ENCODE measurements around the gene FAM114A2. TPM values are rescaled to one million over a fixed set of nuclear protein-coding genes. Genes with fewer than 3 reads are reported as not detected.

Gene FAM114A2
- total and polyA plus RNA-seq, 4 experiments from 2014 or later, result 18.2 to 45.5 (median 29.8) TPM

- Mint-ChIP-seq H3K36me3 (peaks cover 78 to 83% of the 10 kb centered on the region in 2 donors), H3K9me3 (peaks cover 0 to 2% (median 0%) of the 10 kb centered on the region in 8 donors), H3K27me3 (no peaks in the 10 kb centered on the region), H3K4me3 (no peak overlapping the region), H3K27ac (no peak overlapping the region), H3K4me1 (peaks cover 6 to 23% (median 15%) of the 10 kb centered on the region in 4 donors)
- ChIA-PET POLR2A (ENCODE audit: partially characterized antibody) (no interaction called here), CTCF (ENCODE audit: partially characterized antibody) (no interaction called here)
- no peak for DNase-seq
- Histone ChIP-seq H3K4me3 (ENCODE audit: low read length in 2 of 2) (no peak overlapping the region), H3K36me3 (ENCODE audit: insufficient read depth, low read length) (peaks cover 6% of the 10 kb centered on the region), H3K27me3 (ENCODE audit: insufficient read depth, low read length) (no peaks in the 10 kb centered on the region), H3K4me1 (ENCODE audit: insufficient read depth, low read length) (no peaks in the 10 kb centered on the region), H3K9me3 (ENCODE audit: control insufficient read depth in 1 of 2, low read length in 2 of 2) (no peaks in the 10 kb centered on the region), H3K27ac (ENCODE audit: low read depth, low read length) (no peak overlapping the region)
- intact Hi-C loops (cut with micrococcal nuclease), result no loop called here
Observed at GRCh38 chr5:154015071-154015693, 23.5 kb downstream of the FAM114A2 start.

GRCh38 chr5:154010660-154011059 lies 28.1 kb downstream of the FAM114A2 start:
- Mint-ChIP-seq H3K36me3 (peaks cover 55 to 63% of the 10 kb centered on the region in 2 donors), H3K27ac (no peak overlapping the region), H3K9me3 (peaks cover 0 to 2% (median 0%) of the 10 kb centered on the region in 8 donors), H3K4me1 (peaks cover 0 to 3% (median 0%) of the 10 kb centered on the region in 4 donors), H3K4me3 (no peak overlapping the region), H3K27me3 (no peaks in the 10 kb centered on the region)
- DNase-seq, result no peak
- no peaks in the 10 kb centered on the region for H3K4me1 ChIP-seq (ENCODE audit: insufficient read depth, low read length)
- CTCF ChIA-PET (ENCODE audit: partially characterized antibody), result interaction anchor here (1.3 kb wide), 1 partner anchor 35 kb away, joined by 5 read pairs; no protein-coding TSS in a partner anchor
- no peaks in the 10 kb centered on the region for H3K27me3 ChIP-seq (ENCODE audit: insufficient read depth, low read length)
- POLR2A ChIA-PET (ENCODE audit: partially characterized antibody), result no interaction called here
- H3K4me3 ChIP-seq (ENCODE audit: low read length in 2 of 2), result no peak overlapping the region
- peaks cover 6% of the 10 kb centered on the region for H3K36me3 ChIP-seq (ENCODE audit: insufficient read depth, low read length)
- no peak overlapping the region for H3K27ac ChIP-seq (ENCODE audit: low read depth, low read length)
- no peaks in the 10 kb centered on the region for H3K9me3 ChIP-seq (ENCODE audit: control insufficient read depth in 1 of 2, low read length in 2 of 2)
- intact Hi-C loops (cut with micrococcal nuclease), result no loop called here

GRCh38 chr5:154005648-154006047 lies 33.1 kb downstream of the FAM114A2 start:
- ChIA-PET POLR2A (ENCODE audit: partially characterized antibody) (no interaction called here), CTCF (ENCODE audit: partially characterized antibody) (no interaction called here)
- Histone ChIP-seq H3K27ac (ENCODE audit: low read depth, low read length) (no peak overlapping the region), H3K36me3 (ENCODE audit: insufficient read depth, low read length) (peaks cover 2% of the 10 kb centered on the region), H3K4me3 (ENCODE audit: low read length in 2 of 2) (no peak overlapping the region), H3K4me1 (ENCODE audit: insufficient read depth, low read length) (no peaks in the 10 kb centered on the region), H3K27me3 (ENCODE audit: insufficient read depth, low read length) (no peaks in the 10 kb centered on the region), H3K9me3 (ENCODE audit: control insufficient read depth in 1 of 2, low read length in 2 of 2) (no peaks in the 10 kb centered on the region)
- H3K27me3 Mint-ChIP-seq, result no peaks in the 10 kb centered on the region
- peaks cover 0 to 3% (median 0%) of the 10 kb centered on the region in 4 donors for H3K4me1 Mint-ChIP-seq
- no peak for DNase-seq
- H3K4me3 Mint-ChIP-seq, result no peak overlapping the region
- no peak overlapping the region for H3K27ac Mint-ChIP-seq
- peaks cover 48 to 52% of the 10 kb centered on the region in 2 donors for H3K36me3 Mint-ChIP-seq
- no peaks in the 10 kb centered on the region for H3K9me3 Mint-ChIP-seq
- intact Hi-C loops (cut with micrococcal nuclease), result no loop called here

- H3K36me3 Mint-ChIP-seq, result peaks cover 53 to 55% of the 10 kb centered on the region in 2 donors
- Histone ChIP-seq H3K9me3 (ENCODE audit: control insufficient read depth in 1 of 2, low read length in 2 of 2) (no peaks in the 10 kb centered on the region), H3K36me3 (ENCODE audit: insufficient read depth, low read length) (no peaks in the 10 kb centered on the region), H3K4me3 (ENCODE audit: low read length in 2 of 2) (no peak overlapping the region), H3K27ac (ENCODE audit: low read depth, low read length) (no peak overlapping the region), H3K4me1 (ENCODE audit: insufficient read depth, low read length) (no peaks in the 10 kb centered on the region), H3K27me3 (ENCODE audit: insufficient read depth, low read length) (no peaks in the 10 kb centered on the region)
- ChIA-PET POLR2A (ENCODE audit: partially characterized antibody) (no interaction called here), CTCF (ENCODE audit: partially characterized antibody) (no interaction called here)
- intact Hi-C loops (cut with micrococcal nuclease), result no loop called here
- H3K4me1 Mint-ChIP-seq, result peaks cover 0 to 3% (median 0%) of the 10 kb centered on the region in 4 donors
- peaks cover 0 to 5% (median 0%) of the 10 kb centered on the region in 8 donors for H3K9me3 Mint-ChIP-seq
- no peak overlapping the region for H3K4me3 Mint-ChIP-seq
- no peaks in the 10 kb centered on the region for H3K27me3 Mint-ChIP-seq
- H3K27ac Mint-ChIP-seq, result no peak overlapping the region
- no peak for DNase-seq
Observed at GRCh38 chr5:154002511-154003020, 36.1 kb downstream of the FAM114A2 start.

GRCh38 chr5:154002093-154002492 lies 36.6 kb downstream of the FAM114A2 start:
- ChIA-PET POLR2A (ENCODE audit: partially characterized antibody) (no interaction called here), CTCF (ENCODE audit: partially characterized antibody) (no interaction called here)
- H3K4me3 ChIP-seq (ENCODE audit: low read length in 2 of 2), result no peak overlapping the region
- H3K36me3 ChIP-seq (ENCODE audit: insufficient read depth, low read length), result no peaks in the 10 kb centered on the region
- Mint-ChIP-seq H3K27ac (no peak overlapping the region), H3K4me1 (peaks cover 0 to 3% (median 0%) of the 10 kb centered on the region in 4 donors), H3K36me3 (peaks cover 58 to 60% of the 10 kb centered on the region in 2 donors), H3K4me3 (no peak overlapping the region), H3K27me3 (no peaks in the 10 kb centered on the region), H3K9me3 (peaks cover 0 to 5% (median 0%) of the 10 kb centered on the region in 8 donors)
- H3K9me3 ChIP-seq (ENCODE audit: control insufficient read depth in 1 of 2, low read length in 2 of 2), result no peaks in the 10 kb centered on the region
- intact Hi-C loops (cut with micrococcal nuclease), result no loop called here
- DNase-seq, result no peak
- no peaks in the 10 kb centered on the region for H3K27me3 ChIP-seq (ENCODE audit: insufficient read depth, low read length)
- no peaks in the 10 kb centered on the region for H3K4me1 ChIP-seq (ENCODE audit: insufficient read depth, low read length)
- H3K27ac ChIP-seq (ENCODE audit: low read depth, low read length), result no peak overlapping the region

- no peak overlapping the region for H3K27ac Mint-ChIP-seq
- no peaks in the 10 kb centered on the region for H3K27me3 ChIP-seq (ENCODE audit: insufficient read depth, low read length)
- ChIA-PET CTCF (ENCODE audit: partially characterized antibody) (no interaction called here), POLR2A (ENCODE audit: partially characterized antibody) (no interaction called here)
- peaks cover 59 to 60% of the 10 kb centered on the region in 2 donors for H3K36me3 Mint-ChIP-seq
- H3K4me3 Mint-ChIP-seq, result no peak overlapping the region
- intact Hi-C loops (cut with micrococcal nuclease), result no loop called here
- no peaks in the 10 kb centered on the region for H3K36me3 ChIP-seq (ENCODE audit: insufficient read depth, low read length)
- no peak overlapping the region for H3K4me3 ChIP-seq (ENCODE audit: low read length in 2 of 2)
- no peak overlapping the region for H3K27ac ChIP-seq (ENCODE audit: low read depth, low read length)
- H3K4me1 ChIP-seq (ENCODE audit: insufficient read depth, low read length), result no peaks in the 10 kb centered on the region
- DNase-seq, result no peak
- peaks cover 0 to 5% (median 0%) of the 10 kb centered on the region in 8 donors for H3K9me3 Mint-ChIP-seq
- H3K4me1 Mint-ChIP-seq, result peaks cover 0 to 3% (median 0%) of the 10 kb centered on the region in 4 donors
- no peaks in the 10 kb centered on the region for H3K27me3 Mint-ChIP-seq
- H3K9me3 ChIP-seq (ENCODE audit: control insufficient read depth in 1 of 2, low read length in 2 of 2), result no peaks in the 10 kb centered on the region
Observed at GRCh38 chr5:154000703-154001102, 38.0 kb downstream of the FAM114A2 start.

- H3K27ac Mint-ChIP-seq, result no peak overlapping the region
- no peaks in the 10 kb centered on the region for H3K9me3 ChIP-seq (ENCODE audit: control insufficient read depth in 1 of 2, low read length in 2 of 2)
- H3K4me3 ChIP-seq (ENCODE audit: low read length in 2 of 2), result no peak overlapping the region
- H3K4me1 Mint-ChIP-seq, result peaks cover 0 to 3% (median 0%) of the 10 kb centered on the region in 4 donors
- H3K27ac ChIP-seq (ENCODE audit: low read depth, low read length), result no peak overlapping the region
- intact Hi-C loops (cut with micrococcal nuclease), result no loop called here
- CTCF ChIA-PET (ENCODE audit: partially characterized antibody), result no interaction called here
- no peaks in the 10 kb centered on the region for H3K36me3 ChIP-seq (ENCODE audit: insufficient read depth, low read length)
- no peaks in the 10 kb centered on the region for H3K27me3 ChIP-seq (ENCODE audit: insufficient read depth, low read length)
- H3K4me3 Mint-ChIP-seq, result no peak overlapping the region
- no peaks in the 10 kb centered on the region for H3K4me1 ChIP-seq (ENCODE audit: insufficient read depth, low read length)
- peaks cover 62% of the 10 kb centered on the region in 2 donors for H3K36me3 Mint-ChIP-seq
- POLR2A ChIA-PET (ENCODE audit: partially characterized antibody), result no interaction called here
- no peak for DNase-seq
- no peaks in the 10 kb centered on the region for H3K27me3 Mint-ChIP-seq
- peaks cover 0 to 5% (median 0%) of the 10 kb centered on the region in 8 donors for H3K9me3 Mint-ChIP-seq
Observed at GRCh38 chr5:153999995-154000394, 38.7 kb downstream of the FAM114A2 start.
